NK-92 treated with Interleukin-12 subunit alpha and Interleukin-12 subunit beta, amount 100 ng/mL, for 24 hours (cell line): ENCODE results near the gene POLD2.

Experiments
- DNase-seq: peaks from one replicate; lab custom pipeline; 2025; lab: John Stamatoyannopoulos, UW

The POLD2 gene

GRCh38 chr7:44152971-44153947 is 29.9 kb upstream of the POLD2 start:
- no peak for DNase-seq

GRCh38 chr7:44151956-44152355 is 28.6 kb upstream of the POLD2 start:
- DNase-seq, result no peak

- DNase-seq, result no peak
These were observed 27.9 kb upstream of the POLD2 start for GRCh38 chr7:44150966-44151941.

GRCh38 chr7:44150466-44150832 is 27.1 kb upstream of the POLD2 start:
- DNase-seq, result no peak

GRCh38 chr7:44149571-44150465 is 26.5 kb upstream of the POLD2 start:
- no peak for DNase-seq

GRCh38 chr7:44148961-44149536 is 25.7 kb upstream of the POLD2 start:
- DNase-seq, result no peak

- DNase-seq, result no peak
These were observed 24.8 kb upstream of the POLD2 start for GRCh38 chr7:44148166-44148565.

GRCh38 chr7:44147026-44147991 is 24.0 kb upstream of the POLD2 start:
- no peak for DNase-seq

GRCh38 chr7:44145969-44146911 is 22.9 kb upstream of the POLD2 start:
- DNase-seq, result no peak

- DNase-seq, result no peak
These were observed 22.2 kb upstream of the POLD2 start for GRCh38 chr7:44145479-44145968.

GRCh38 chr7:44144968-44145478 is 21.7 kb upstream of the POLD2 start:
- DNase-seq, result no peak

GRCh38 chr7:44144426-44144967 is 21.1 kb upstream of the POLD2 start:
- no peak for DNase-seq

- DNase-seq, result no peak
These were observed 20.4 kb upstream of the POLD2 start for GRCh38 chr7:44143646-44144250.

GRCh38 chr7:44142028-44142427 is 18.7 kb upstream of the POLD2 start:
- no peak for DNase-seq

GRCh38 chr7:44141221-44141850 is 18.0 kb upstream of the POLD2 start, which contains the start of gene MYL7:
Gene MYL7, minus strand, starts transcription at chr7:44141332. Its CDS starts 27 bp downstream, at chr7:44141305.
- DNase-seq, result no peak

- DNase-seq, result no peak
These were observed 17.0 kb upstream of the POLD2 start for GRCh38 chr7:44140341-44140740.
